ENCODE measurements around the gene ACKR2.

ACKR2 gene

GRCh38 chr3:42892169-42892568, 82.9 kb downstream of the ACKR2 start:
- TF ChIP-seq CTCF (IDR thresholded peaks at IDR 0.05; ENCODE audit: insufficient read depth, missing control alignments), result no peak
- FAIRE-seq (no peak), DNase-seq (ENCODE audit: insufficient read length, low spot score) (no peak)

- no peak for TF ChIP-seq CTCF (IDR thresholded peaks at IDR 0.05; ENCODE audit: insufficient read depth, missing control alignments)
- FAIRE-seq, result no peak
- DNase-seq (ENCODE audit: insufficient read length, low spot score), result no peak
Observed at GRCh38 chr3:42892807-42893206, 83.6 kb downstream of the ACKR2 start.

GRCh38 chr3:42894698-42895579, 85.7 kb downstream of the ACKR2 start:
- DNase-seq (ENCODE audit: insufficient read length, low spot score) (no peak), FAIRE-seq (no peak)
- no peak for TF ChIP-seq CTCF (IDR thresholded peaks at IDR 0.05; ENCODE audit: insufficient read depth, missing control alignments)

- FAIRE-seq, result no peak
- no peak for TF ChIP-seq CTCF (IDR thresholded peaks at IDR 0.05; ENCODE audit: insufficient read depth, missing control alignments)
- no peak for DNase-seq (ENCODE audit: insufficient read length, low spot score)
Observed at GRCh38 chr3:42895580-42895868, 86.3 kb downstream of the ACKR2 start.

- FAIRE-seq, result no peak
Observed at GRCh38 chr3:42898896-42899675, 89.8 kb downstream of the ACKR2 start.

GRCh38 chr3:42900226-42901072, 91.2 kb downstream of the ACKR2 start:
- FAIRE-seq, result no peak
- no peak for TF ChIP-seq CTCF (IDR thresholded peaks at IDR 0.05; ENCODE audit: insufficient read depth, missing control alignments)
- no peak for DNase-seq (ENCODE audit: insufficient read length, low spot score)

More at GRCh38 chr3:42898896-42899675, 89.8 kb downstream of the ACKR2 start:
- no peak for TF ChIP-seq CTCF (IDR thresholded peaks at IDR 0.05; ENCODE audit: insufficient read depth, missing control alignments)
- DNase-seq (ENCODE audit: insufficient read length, low spot score), result no peak

Data from D721Med (cell line).